ENCODE data around the gene RNF11.

The RNF11 gene

DNA sequence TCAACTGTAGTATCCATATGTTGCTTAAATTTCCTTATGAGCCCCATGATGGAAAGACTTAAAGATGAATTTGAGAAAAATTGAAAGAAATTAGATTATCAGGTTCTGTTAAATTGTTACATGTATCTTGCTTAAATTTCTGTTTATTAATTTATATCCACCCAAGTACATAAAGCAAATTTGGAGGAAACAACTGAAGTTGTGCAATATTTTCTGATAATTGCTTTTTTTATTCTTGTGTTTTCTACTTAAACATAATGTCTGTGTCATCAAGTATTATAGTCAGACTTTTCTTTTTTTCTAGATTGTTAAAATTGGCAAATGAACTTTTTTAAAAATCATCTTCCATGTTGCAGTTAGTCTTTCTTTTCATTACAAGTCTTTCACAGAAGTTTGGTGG lies 36.8 kb downstream of the RNF11 start (continued):
- TF ChIP-seq, protein P1, sequence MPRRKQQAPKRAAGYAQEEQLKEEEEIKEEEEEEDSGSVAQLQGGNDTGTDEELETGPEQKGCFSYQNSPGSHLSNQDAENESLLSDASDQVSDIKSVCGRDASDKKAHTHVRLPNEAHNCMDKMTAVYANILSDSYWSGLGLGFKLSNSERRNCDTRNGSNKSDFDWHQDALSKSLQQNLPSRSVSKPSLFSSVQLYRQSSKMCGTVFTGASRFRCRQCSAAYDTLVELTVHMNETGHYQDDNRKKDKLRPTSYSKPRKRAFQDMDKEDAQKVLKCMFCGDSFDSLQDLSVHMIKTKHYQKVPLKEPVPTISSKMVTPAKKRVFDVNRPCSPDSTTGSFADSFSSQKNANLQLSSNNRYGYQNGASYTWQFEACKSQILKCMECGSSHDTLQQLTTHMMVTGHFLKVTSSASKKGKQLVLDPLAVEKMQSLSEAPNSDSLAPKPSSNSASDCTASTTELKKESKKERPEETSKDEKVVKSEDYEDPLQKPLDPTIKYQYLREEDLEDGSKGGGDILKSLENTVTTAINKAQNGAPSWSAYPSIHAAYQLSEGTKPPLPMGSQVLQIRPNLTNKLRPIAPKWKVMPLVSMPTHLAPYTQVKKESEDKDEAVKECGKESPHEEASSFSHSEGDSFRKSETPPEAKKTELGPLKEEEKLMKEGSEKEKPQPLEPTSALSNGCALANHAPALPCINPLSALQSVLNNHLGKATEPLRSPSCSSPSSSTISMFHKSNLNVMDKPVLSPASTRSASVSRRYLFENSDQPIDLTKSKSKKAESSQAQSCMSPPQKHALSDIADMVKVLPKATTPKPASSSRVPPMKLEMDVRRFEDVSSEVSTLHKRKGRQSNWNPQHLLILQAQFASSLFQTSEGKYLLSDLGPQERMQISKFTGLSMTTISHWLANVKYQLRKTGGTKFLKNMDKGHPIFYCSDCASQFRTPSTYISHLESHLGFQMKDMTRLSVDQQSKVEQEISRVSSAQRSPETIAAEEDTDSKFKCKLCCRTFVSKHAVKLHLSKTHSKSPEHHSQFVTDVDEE (CRISPR knock-in tag; IDR thresholded peaks at IDR 0.05), result no peak
- TF ChIP-seq SNAI2 (CRISPR knock-in tag; IDR thresholded peaks at IDR 0.05) (no peak), TOX (CRISPR knock-in tag; IDR thresholded peaks at IDR 0.05; ENCODE audit: borderline replicate concordance) (no peak), ZNF70 (CRISPR knock-in tag; IDR thresholded peaks at IDR 0.05) (no peak), CSDC2 (CRISPR knock-in tag; IDR thresholded peaks at IDR 0.05) (no peak), TCF4 (CRISPR knock-in tag; IDR thresholded peaks at IDR 0.05; ENCODE audit: borderline replicate concordance) (no peak)

DNA sequence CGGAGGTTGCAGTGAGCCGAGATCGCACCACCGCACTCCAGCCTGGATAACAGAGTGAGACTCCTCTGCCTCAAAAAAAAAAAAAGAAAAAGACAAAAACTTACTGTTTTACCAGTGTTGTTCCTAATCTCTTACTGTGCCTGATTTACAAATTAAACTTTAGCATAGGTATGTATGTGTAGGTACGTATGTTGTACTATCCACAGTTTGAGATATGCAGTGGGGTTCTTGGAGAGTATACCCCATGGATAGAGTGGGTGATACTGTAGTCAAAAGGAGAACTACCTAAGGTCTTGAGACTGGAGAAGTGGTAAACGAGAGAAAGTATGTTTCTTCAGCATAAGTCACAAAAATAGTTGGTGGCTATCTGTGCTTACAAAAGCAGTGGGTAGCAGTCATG lies 38.6 kb downstream of the RNF11 start:
- TF ChIP-seq, protein P2, sequence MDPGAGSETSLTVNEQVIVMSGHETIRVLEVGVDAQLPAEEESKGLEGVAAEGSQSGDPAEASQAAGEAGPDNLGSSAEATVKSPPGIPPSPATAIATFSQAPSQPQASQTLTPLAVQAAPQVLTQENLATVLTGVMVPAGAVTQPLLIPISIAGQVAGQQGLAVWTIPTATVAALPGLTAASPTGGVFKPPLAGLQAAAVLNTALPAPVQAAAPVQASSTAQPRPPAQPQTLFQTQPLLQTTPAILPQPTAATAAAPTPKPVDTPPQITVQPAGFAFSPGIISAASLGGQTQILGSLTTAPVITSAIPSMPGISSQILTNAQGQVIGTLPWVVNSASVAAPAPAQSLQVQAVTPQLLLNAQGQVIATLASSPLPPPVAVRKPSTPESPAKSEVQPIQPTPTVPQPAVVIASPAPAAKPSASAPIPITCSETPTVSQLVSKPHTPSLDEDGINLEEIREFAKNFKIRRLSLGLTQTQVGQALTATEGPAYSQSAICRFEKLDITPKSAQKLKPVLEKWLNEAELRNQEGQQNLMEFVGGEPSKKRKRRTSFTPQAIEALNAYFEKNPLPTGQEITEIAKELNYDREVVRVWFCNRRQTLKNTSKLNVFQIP (CRISPR knock-in tag; IDR thresholded peaks at IDR 0.05; ENCODE audit: borderline replicate concordance, low read depth), result no peak
- TF ChIP-seq GLIS3 (CRISPR knock-in tag; IDR thresholded peaks at IDR 0.05), result no peak
- TF ChIP-seq ISL1 (CRISPR knock-in tag; IDR thresholded peaks at IDR 0.05), result no peak
- TF ChIP-seq ZFP3 (CRISPR knock-in tag; IDR thresholded peaks at IDR 0.05), result no peak
- no peak for TF ChIP-seq ZNF565 (CRISPR knock-in tag; conservative IDR thresholded peaks at IDR 0.05; ENCODE audit: low read depth)
- no peak for TF ChIP-seq ARNTL (CRISPR knock-in tag; IDR thresholded peaks at IDR 0.05; ENCODE audit: borderline replicate concordance, low read depth)
- TF ChIP-seq RARB (CRISPR knock-in tag; IDR thresholded peaks at IDR 0.05), result no peak
- no peak for TF ChIP-seq BACH2 (CRISPR knock-in tag; IDR thresholded peaks at IDR 0.05; ENCODE audit: borderline replicate concordance)
- no peak for TF ChIP-seq TCF4 (CRISPR knock-in tag; IDR thresholded peaks at IDR 0.05; ENCODE audit: borderline replicate concordance)
- TF ChIP-seq, protein P3, sequence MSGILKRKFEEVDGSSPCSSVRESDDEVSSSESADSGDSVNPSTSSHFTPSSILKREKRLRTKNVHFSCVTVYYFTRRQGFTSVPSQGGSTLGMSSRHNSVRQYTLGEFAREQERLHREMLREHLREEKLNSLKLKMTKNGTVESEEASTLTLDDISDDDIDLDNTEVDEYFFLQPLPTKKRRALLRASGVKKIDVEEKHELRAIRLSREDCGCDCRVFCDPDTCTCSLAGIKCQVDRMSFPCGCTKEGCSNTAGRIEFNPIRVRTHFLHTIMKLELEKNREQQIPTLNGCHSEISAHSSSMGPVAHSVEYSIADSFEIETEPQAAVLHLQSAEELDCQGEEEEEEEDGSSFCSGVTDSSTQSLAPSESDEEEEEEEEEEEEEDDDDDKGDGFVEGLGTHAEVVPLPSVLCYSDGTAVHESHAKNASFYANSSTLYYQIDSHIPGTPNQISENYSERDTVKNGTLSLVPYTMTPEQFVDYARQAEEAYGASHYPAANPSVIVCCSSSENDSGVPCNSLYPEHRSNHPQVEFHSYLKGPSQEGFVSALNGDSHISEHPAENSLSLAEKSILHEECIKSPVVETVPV (CRISPR knock-in tag; IDR thresholded peaks at IDR 0.05), result no peak
- TF ChIP-seq ZNF8 (CRISPR knock-in tag; IDR thresholded peaks at IDR 0.05), result no peak
- TF ChIP-seq OSR1 (CRISPR knock-in tag; IDR thresholded peaks at IDR 0.05), result no peak
- TF ChIP-seq SNAI2 (CRISPR knock-in tag; IDR thresholded peaks at IDR 0.05), result no peak
- TF ChIP-seq, protein P4, sequence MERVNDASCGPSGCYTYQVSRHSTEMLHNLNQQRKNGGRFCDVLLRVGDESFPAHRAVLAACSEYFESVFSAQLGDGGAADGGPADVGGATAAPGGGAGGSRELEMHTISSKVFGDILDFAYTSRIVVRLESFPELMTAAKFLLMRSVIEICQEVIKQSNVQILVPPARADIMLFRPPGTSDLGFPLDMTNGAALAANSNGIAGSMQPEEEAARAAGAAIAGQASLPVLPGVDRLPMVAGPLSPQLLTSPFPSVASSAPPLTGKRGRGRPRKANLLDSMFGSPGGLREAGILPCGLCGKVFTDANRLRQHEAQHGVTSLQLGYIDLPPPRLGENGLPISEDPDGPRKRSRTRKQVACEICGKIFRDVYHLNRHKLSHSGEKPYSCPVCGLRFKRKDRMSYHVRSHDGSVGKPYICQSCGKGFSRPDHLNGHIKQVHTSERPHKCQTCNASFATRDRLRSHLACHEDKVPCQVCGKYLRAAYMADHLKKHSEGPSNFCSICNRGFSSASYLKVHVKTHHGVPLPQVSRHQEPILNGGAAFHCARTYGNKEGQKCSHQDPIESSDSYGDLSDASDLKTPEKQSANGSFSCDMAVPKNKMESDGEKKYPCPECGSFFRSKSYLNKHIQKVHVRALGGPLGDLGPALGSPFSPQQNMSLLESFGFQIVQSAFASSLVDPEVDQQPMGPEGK (CRISPR knock-in tag; IDR thresholded peaks at IDR 0.05; ENCODE audit: borderline replicate concordance), result no peak
- TF ChIP-seq, protein P1 (CRISPR knock-in tag; IDR thresholded peaks at IDR 0.05), result no peak
- no peak for TF ChIP-seq ZFP30 (CRISPR knock-in tag; IDR thresholded peaks at IDR 0.05)

DNA sequence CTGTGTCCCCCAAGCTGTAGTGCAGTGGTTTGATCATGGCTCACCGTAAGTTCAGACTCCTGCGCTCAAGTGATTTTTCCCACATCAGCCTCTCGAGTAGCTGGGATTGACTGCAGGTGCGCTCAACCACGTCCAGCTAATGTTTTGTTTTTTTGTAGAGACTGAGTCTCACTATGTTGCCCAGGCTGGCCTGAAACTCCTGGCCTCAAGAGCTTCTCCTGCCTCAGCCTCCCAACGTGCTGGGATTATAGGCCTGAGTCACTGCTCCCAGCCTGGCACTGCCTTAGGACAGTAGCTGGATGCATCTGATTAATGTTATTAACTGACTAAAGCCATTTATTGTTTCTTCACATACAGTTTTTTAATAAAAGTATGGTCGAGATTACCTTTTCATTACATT lies 40.2 kb downstream of the RNF11 start:
- no peak for ATAC-seq
- TF ChIP-seq CSDC2 (CRISPR knock-in tag; IDR thresholded peaks at IDR 0.05) (no peak), ZNF565 (CRISPR knock-in tag; conservative IDR thresholded peaks at IDR 0.05; ENCODE audit: low read depth) (no peak), TOX (CRISPR knock-in tag; IDR thresholded peaks at IDR 0.05; ENCODE audit: borderline replicate concordance) (no peak), ZFP3 (CRISPR knock-in tag; IDR thresholded peaks at IDR 0.05) (no peak), GLIS3 (CRISPR knock-in tag; IDR thresholded peaks at IDR 0.05) (no peak), ARNTL (CRISPR knock-in tag; IDR thresholded peaks at IDR 0.05; ENCODE audit: borderline replicate concordance, low read depth) (no peak), PPARA (CRISPR knock-in tag; IDR thresholded peaks at IDR 0.05; ENCODE audit: borderline replicate concordance) (no peak)
- TF ChIP-seq, protein P5, sequence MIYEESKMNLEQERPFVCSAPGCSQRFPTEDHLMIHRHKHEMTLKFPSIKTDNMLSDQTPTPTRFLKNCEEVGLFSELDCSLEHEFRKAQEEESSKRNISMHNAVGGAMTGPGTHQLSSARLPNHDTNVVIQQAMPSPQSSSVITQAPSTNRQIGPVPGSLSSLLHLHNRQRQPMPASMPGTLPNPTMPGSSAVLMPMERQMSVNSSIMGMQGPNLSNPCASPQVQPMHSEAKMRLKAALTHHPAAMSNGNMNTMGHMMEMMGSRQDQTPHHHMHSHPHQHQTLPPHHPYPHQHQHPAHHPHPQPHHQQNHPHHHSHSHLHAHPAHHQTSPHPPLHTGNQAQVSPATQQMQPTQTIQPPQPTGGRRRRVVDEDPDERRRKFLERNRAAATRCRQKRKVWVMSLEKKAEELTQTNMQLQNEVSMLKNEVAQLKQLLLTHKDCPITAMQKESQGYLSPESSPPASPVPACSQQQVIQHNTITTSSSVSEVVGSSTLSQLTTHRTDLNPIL (CRISPR knock-in tag; IDR thresholded peaks at IDR 0.05; ENCODE audit: low read depth), result no peak
- TF ChIP-seq, protein P1 (CRISPR knock-in tag; IDR thresholded peaks at IDR 0.05), result no peak

More for the DNA sequence above, 38.6 kb downstream of the RNF11 start:
- no peak for ATAC-seq

All from SK-N-SH treated with all-trans-retinoic acid at 6 μM for 48 hours (cell line).